ENCODE results near the gene LRRFIP2.
"Not testable (repeated sequence)": the region's sequence is repeated elsewhere in the genome, so short reads cannot be mapped to it uniquely, and the experiment has no call there.

Gene LRRFIP2, protein sequence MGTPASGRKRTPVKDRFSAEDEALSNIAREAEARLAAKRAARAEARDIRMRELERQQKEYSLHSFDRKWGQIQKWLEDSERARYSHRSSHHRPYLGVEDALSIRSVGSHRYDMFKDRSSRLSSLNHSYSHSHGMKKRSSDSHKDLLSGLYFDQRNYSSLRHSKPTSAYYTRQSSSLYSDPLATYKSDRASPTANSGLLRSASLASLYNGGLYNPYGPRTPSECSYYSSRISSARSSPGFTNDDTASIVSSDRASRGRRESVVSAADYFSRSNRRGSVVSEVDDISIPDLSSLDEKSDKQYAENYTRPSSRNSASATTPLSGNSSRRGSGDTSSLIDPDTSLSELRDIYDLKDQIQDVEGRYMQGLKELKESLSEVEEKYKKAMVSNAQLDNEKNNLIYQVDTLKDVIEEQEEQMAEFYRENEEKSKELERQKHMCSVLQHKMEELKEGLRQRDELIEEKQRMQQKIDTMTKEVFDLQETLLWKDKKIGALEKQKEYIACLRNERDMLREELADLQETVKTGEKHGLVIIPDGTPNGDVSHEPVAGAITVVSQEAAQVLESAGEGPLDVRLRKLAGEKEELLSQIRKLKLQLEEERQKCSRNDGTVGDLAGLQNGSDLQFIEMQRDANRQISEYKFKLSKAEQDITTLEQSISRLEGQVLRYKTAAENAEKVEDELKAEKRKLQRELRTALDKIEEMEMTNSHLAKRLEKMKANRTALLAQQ

DNA sequence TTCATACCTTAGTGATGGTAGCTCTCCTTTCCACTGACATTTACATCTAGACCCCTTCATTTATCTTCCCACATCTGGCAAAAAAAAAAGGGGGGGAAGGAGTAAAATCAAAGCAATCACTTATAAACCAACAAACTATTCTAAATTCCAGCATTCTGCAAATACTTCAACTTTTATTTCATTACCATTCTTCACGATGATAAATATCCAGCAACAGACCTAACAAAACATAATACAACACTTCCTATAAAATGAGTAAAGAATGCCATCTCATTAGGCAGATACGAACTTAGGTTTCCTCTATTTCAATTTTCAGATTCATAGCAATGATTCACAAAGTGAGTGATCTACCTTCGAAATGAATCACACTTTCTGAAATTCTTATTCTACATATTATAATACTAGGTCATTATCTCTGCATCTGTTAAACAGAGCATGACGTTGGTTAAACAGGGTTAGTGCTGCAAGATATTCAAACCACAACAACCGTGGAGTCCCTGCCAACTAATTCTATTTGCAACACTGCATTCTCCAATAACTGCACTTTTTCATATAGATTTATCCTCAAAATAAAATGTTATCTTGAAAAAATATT, at the start of gene LRRFIP2:
Gene LRRFIP2 (minus strand): TSS at position 51 of the 595 bp plus-strand sequence. CDS start 25,599 bp downstream, outside the sequence.
- no peak for DNase-seq (ENCODE audit: extremely low read depth in 1 of 2, low read depth in 1 of 2)

DNA sequence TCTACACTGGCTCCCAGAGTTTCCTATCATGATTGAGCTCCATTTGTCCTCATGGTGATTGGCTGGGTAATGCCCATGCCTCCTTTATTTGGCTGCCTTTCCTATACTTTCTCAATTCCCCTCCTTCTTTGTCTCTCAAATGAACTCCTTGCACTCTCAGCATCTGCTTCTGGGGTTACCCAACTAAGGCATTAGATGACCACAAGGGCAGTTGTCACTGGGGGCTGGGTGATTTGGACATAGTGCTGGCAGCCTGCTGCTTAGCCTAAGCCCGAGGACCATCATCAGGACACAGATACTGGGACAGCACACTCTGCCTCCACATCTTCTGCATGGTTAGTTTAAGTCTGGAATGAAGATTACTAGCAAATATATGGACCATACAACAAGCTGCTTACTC, 49.2 kb upstream of the LRRFIP2 start:
- no peak for DNase-seq (ENCODE audit: extremely low read depth in 1 of 2, low read depth in 1 of 2)

DNA sequence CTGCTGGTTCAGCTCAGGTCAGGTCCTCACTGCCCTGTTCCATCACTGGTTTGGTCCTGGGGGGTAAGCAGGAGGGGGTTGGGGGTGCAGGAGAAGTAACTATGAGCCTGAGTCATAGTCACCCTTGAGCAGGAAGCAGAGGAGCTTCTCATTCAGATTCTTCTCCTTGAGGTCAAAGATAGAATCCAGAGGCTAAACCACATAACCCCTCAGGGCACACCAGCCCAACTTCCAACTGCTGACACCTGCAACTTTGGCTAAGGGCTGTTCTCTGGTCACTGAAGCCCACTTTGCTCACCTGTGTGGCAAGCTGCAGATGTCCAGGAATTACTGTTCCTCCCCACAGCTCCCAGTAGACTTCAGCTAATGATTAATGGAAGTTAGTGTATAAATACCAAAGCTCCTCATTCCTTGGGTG, 48.8 kb upstream of the LRRFIP2 start:
- DNase-seq (ENCODE audit: extremely low read depth in 1 of 2, low read depth in 1 of 2) = no peak

DNA sequence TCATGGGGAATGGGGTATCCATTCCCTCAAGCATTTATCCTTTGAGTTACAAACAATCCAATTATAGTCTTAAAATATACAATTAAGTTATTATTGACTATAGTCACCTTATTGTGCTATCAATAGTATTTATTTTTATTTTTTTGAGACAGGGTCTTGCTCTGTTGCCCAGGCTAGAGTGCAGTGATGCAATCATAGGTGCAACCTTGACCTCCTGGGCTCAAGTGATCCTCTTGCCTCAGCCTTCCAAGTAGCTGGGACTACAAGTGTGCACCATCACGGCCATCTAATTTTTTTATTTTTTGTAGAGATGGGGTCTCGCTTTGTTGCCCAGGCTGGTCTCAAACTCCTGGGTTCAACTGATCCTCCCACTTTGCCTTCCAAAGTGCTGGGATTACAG, 48.2 kb upstream of the LRRFIP2 start:
- not testable (repeated sequence) for DNase-seq (ENCODE audit: extremely low read depth in 1 of 2, low read depth in 1 of 2)

GRCh38 chr3:37221407-37221806, 47.0 kb upstream of the LRRFIP2 start:
- no peak for DNase-seq (ENCODE audit: extremely low read depth in 1 of 2, low read depth in 1 of 2)

GRCh38 chr3:37219266-37219665, 44.9 kb upstream of the LRRFIP2 start:
- DNase-seq (ENCODE audit: extremely low read depth in 1 of 2, low read depth in 1 of 2) = no peak

DNA sequence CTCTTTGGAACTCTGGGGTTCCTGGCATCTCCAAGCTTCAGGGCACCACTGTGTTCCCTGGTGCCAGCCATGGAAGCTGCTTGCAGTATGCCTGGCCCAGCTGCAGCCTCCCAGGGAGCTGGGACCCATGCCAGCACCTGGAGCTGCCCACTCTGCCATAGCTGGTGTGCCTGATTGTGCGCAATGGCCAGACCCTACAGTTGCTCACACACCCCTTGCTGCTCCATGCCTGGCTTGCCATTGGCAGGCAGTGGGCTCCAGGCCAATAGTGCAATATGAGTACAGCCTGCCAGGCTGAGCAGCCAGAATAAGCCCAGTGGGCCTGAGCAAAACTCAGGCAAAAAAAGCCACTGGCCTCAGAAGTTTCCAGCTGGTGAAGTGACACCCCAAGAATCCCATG, 43.8 kb upstream of the LRRFIP2 start:
- DNase-seq (ENCODE audit: extremely low read depth in 1 of 2, low read depth in 1 of 2) = no peak

- no peak for DNase-seq (ENCODE audit: extremely low read depth in 1 of 2, low read depth in 1 of 2)
Observed at GRCh38 chr3:37217098-37217849, 42.9 kb upstream of the LRRFIP2 start.

DNA sequence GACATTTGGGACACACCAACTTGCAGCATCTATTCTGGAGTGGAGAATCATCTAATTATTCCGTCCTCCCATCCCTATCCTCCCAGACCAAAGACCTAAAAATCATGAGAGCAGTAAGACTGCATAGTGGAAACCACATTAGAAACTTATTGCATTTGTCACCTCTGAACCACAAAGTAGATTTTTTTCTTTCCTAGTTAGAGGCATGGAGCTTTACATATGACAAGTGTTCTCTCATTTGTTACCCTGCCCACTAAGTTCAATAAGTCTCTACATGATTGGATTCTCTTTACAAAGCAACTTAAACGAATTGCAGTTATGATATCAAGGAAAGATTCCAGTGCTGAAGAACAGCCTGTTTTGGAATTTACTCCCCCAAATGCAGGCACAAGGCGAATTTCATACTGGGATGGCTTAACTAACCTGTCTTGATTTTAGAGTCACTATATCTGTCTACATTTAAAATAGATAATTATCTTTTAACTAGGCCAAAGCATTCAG, 42.3 kb upstream of the LRRFIP2 start:
- no peak for DNase-seq (ENCODE audit: extremely low read depth in 1 of 2, low read depth in 1 of 2)

DNA sequence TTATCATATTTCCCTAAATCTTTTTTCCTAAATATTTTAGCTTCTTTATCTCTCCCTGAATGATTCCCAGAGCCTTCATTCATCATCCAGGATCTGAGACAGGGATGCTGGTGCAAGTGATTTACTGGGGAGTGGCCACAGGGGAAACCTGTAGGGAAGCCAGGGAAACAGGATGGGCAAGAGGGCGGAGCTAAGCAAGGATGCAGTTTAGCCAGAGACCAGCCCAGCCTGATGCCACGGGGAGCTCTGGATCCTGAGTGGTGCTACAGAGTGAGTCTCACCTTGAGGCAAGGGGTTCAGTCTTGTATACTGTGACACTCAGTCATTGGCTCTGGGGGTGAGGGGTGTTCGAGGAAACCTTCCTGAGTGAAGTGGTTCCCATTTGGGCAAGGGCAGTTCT, 39.7 kb upstream of the LRRFIP2 start:
- DNase-seq (ENCODE audit: extremely low read depth in 1 of 2, low read depth in 1 of 2) = no peak

GRCh38 chr3:37210230-37210629, 35.8 kb upstream of the LRRFIP2 start:
- no peak for DNase-seq (ENCODE audit: extremely low read depth in 1 of 2, low read depth in 1 of 2)

DNA sequence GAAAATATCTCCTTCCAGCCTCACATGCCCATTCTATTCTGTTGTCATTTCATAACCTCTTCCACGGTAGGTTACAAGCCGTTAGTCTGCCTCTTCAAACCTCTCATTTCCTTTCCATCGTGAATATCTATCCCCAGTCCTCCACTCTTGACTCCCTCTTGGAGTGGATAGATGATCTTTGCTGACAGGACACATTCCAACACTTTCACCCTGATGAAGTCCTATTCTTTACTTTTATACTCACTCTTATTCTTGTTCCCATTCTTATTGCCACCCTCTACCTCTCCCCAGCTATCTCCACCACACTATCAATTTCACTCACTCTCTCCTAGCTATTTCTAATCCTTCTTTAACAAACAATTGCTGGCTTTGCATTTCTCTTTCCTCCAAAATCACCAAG, 34.2 kb upstream of the LRRFIP2 start:
- not testable (repeated sequence) for DNase-seq (ENCODE audit: extremely low read depth in 1 of 2, low read depth in 1 of 2)

DNA sequence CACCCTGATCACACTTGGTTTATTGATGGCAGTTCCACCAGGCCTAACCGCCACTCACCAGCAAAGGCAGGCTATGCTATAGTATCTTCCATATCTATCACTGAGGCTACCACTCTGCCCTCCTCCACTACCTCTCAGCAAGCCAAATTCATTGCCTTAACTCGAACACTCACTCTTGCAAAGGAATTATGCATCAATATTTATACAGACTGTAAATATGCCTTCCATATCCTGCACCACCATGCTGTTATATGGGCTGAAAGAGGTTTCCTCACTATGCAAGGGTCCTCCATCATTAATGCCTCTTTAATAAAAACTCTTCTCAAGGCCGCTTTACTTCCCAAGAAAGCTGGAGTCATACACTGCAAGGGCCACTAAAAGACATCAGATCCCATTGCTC, 33.6 kb upstream of the LRRFIP2 start:
- not testable (repeated sequence) for DNase-seq (ENCODE audit: extremely low read depth in 1 of 2, low read depth in 1 of 2)

DNA sequence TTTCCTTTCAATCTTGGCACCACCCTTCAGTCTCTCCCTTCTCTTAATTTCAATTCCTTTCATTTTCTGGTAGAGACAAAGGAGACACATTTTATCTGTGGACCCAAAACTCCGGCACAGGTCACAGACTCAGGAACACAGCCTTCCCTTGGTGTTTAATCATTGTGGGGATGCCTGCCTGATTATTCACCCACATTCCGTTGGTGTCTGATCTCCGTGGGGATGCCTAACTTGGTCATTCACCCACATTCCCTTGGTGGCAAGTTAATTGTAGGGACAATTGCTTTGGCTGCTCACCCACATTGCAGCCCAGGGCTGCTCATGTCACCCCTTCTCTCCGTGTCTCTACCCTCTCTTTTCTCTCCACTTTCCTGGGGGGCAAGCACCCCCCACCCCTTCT, 31.7 kb upstream of the LRRFIP2 start:
- not testable (repeated sequence) for DNase-seq (ENCODE audit: extremely low read depth in 1 of 2, low read depth in 1 of 2)

- no peak for DNase-seq (ENCODE audit: extremely low read depth in 1 of 2, low read depth in 1 of 2)
Observed at GRCh38 chr3:37204314-37204713, 29.9 kb upstream of the LRRFIP2 start.

GRCh38 chr3:37202035-37202434, 27.7 kb upstream of the LRRFIP2 start:
- no peak for DNase-seq (ENCODE audit: extremely low read depth in 1 of 2, low read depth in 1 of 2)

- DNase-seq (ENCODE audit: extremely low read depth in 1 of 2, low read depth in 1 of 2) = no peak
Observed at GRCh38 chr3:37200141-37200540, 25.8 kb upstream of the LRRFIP2 start.

- no peak for DNase-seq (ENCODE audit: extremely low read depth in 1 of 2, low read depth in 1 of 2)
Observed at GRCh38 chr3:37198996-37199395, 24.6 kb upstream of the LRRFIP2 start.

DNA sequence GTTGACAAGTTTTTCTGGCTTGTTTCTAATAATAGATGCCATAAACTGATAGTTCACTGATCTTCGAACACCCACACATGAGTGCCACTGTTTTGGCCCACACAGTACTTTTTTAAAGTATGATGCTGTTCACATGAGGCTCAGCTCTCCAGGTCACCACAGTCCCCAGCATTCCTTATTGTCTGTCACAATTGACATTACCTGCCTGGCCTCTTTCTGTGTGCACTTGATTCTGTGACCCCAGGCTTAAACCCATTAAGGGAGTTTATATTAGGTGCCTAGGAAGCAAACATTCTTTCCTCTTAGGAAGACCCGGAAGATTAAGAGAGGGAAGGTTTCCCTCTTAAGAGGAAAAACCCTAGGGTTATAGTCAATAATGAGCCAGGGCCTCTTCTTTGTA, 24.2 kb upstream of the LRRFIP2 start:
- no peak for DNase-seq (ENCODE audit: extremely low read depth in 1 of 2, low read depth in 1 of 2)

- DNase-seq (ENCODE audit: extremely low read depth in 1 of 2, low read depth in 1 of 2) = no peak
Observed at GRCh38 chr3:37197810-37198371, 23.5 kb upstream of the LRRFIP2 start.

DNA sequence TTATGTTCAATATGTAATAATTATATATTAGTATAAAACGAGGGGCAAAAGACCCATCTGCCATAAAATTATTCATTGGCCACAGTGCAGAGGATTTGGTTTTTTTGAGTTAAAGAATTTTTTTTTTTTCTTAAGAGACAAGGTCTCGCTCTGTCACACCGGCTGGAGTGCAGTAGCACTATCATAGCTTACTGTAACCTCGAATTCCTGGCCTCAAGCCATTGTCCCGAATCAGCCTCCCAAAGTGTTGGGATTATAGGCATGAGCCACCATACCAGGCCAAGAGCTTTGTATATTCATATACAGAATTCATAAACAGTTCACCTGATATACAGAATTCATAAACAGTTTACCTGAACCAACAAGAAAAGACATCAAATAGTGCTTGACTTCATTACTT, 20.2 kb upstream of the LRRFIP2 start:
- no peak for DNase-seq (ENCODE audit: extremely low read depth in 1 of 2, low read depth in 1 of 2)
